GM12873 (cell line): ENCODE data around the gene VWA8.

ENCODE experiments used
- TF ChIP-seq, protein P1 (sequence below): IDR thresholded peaks from 2 replicates; pipeline ENCODE4 v1.5.1; 2012; ENCODE audit warnings: low read depth, mild to moderate bottlenecking, moderate library complexity, low read length, control low read depth; ENCODE audit not compliant: insufficient read depth; ENCODE audit errors: missing control alignments

Gene VWA8

DNA sequence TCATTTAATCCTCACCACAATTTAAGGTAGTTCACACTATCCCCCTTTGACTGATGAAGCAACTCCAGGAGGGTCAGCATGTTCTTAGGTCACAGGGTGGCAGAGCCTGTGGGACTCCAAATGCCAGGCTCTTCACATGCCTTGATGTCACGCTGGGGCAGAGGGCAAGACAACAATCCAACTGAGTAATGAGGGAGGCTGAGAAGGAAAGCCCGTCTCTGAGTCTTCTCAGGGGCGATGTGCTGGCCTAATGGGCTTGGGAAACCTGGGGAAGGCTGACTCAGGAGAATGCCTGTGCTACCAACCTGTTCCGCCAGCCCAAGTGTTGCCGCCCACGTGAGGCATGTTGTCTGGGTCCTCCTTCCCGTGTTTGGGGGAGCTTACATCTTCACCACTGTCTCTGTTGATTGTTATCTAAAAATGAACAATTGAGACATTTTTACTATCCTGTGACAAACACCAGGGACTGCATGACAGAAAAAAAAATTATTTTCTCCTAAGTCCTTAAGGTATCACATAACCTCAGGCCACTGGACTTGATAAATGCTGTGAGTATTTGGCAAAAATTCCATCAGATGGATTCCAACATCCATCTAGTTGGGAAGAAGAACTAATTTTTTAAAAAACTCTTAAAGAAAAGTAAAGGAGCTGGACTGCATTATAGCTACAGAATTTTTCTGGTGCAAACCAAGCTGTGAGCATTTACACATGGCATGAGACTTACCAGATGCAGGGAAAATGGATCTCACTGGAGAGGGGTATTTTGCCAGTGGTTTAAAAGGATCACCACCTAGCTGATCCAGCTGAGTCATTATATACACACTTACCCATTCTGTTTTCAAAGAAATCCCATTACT, 346.0 kb downstream of the VWA8 start:
- TF ChIP-seq, protein P1, sequence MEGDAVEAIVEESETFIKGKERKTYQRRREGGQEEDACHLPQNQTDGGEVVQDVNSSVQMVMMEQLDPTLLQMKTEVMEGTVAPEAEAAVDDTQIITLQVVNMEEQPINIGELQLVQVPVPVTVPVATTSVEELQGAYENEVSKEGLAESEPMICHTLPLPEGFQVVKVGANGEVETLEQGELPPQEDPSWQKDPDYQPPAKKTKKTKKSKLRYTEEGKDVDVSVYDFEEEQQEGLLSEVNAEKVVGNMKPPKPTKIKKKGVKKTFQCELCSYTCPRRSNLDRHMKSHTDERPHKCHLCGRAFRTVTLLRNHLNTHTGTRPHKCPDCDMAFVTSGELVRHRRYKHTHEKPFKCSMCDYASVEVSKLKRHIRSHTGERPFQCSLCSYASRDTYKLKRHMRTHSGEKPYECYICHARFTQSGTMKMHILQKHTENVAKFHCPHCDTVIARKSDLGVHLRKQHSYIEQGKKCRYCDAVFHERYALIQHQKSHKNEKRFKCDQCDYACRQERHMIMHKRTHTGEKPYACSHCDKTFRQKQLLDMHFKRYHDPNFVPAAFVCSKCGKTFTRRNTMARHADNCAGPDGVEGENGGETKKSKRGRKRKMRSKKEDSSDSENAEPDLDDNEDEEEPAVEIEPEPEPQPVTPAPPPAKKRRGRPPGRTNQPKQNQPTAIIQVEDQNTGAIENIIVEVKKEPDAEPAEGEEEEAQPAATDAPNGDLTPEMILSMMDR = no peak

DNA sequence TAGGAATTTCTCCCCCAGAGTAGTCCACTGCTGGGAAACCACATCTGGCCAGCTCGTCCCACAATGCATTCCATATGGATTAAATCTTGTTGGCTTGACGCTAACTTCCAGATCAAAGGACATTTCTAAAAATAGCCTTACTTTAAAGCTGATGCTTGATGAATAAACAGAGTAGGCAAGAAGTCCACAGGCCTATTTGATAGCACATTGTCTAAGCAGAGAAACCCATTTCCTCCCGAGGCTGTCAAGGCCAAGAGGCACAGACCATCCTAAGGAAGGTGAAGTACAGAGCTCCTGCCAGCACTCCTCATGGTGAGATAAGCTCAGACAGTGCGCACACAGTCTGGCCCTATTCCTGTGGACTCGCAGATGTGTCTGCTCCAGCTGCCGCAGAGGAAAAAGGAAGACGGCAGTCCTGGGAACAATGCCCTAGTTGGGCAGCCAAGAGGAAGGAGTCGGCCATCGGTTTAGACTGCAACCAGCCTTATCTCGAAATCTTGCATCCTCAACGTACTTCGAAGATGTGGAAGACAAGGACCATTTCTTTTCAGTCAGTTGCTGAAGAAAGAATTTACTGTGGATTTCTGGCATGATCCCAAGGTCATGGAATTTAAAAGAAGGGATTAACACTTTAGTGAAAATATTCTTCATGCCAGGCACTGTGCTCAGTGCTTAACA, 346.8 kb downstream of the VWA8 start:
- TF ChIP-seq, protein P1 = no peak

DNA sequence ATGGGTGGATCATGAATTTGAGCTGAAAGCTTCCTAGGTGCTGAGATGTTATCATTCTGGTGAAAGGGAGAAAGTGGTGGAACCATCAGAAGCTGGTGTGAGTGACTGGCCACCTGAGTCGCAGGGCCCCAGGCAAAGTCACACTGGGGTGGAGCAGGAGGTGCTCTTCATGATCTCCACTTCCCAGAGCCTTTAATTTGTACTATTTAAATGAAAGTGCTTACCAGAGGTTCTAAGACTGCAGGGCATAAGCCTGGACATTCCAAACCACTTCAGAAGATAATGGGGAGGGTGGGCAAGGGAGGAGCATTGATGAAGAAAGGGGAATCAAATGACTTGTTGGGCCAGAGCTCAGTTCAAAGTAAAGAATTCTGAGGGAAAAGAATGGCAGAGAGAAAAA, 347.4 kb downstream of the VWA8 start:
- TF ChIP-seq, protein P1 = no peak

DNA sequence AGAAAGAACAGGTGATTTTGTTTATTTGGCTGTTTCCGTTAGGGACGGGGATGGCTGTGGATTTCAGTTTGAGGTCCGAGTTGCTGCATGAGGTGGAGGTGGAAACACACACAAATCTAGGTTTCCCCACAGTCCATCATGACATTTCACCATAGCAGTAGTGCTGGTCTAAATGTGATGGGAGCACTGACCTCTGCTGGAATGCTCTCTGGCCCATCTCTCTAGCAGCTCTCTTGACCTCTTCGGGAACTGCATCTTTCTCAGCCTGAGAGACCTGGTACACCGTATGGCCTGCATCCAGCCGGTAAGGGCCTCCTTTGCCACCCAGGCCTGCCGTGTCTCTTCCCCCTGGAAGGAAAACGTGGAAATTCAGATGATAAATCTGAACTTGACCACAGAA, 349.5 kb downstream of the VWA8 start:
- TF ChIP-seq, protein P1 = no peak

DNA sequence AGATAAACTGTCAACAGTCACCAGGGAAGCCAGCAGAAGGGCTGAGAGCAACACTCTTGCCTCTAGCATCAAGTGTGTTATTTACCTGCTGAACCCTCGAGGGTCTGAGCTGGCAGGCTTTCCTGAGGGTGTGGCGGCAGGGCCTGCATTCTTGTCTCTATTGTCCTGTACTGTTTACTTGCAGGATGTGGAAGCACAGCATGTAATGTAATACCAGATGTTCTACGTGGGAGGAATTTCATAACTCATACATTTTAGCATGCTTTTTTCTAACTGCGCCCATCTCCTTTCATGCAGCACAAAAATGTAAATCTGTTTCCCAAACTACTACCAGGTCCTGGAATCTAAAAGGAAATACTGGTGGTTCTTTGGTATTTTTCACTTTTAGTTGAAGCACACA, 350.5 kb downstream of the VWA8 start:
- TF ChIP-seq, protein P1 = no peak

DNA sequence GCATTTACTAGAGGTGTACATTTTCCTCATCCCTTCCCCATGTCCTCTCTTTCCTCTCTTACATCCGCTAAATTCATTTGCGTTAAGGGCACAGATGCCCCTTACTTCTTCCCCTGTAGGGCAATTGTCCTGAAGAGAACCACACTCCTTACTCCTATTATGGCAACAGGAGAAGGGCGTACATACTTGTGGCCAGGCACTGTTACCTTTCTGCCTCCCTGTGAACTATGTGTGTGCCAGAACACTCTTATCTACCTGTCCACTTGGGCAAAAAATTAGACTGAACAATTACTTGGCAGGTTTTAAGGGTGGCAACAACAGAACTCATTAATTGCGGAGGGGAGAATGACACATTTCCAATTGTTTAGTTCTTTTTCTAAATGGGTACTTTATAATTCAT, 351.1 kb downstream of the VWA8 start:
- TF ChIP-seq, protein P1 = no peak

DNA sequence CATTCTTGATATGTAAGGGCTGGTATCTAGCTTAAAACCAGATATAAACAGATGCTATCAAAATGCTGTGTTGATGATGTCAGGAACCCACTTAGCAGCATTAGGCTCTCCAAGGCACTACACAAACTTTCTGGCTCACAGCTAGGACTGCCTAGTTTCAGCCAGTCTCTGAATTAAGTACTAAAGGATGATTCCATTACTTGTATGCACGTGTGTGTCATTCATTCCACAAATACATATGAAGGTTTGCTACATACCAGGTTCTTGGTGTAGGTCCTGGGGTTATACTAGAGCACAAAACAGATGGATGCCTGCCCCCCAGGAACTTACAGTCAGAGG, 352.1 kb downstream of the VWA8 start:
- TF ChIP-seq, protein P1 = no peak
